HG02588 (cell line): ENCODE results near the gene SPOCK3.

ENCODE experiments used
- ATAC-seq: cut with Tn5 transposase; IDR thresholded peaks from one replicate; pipeline ENCODE4 v1.9.1; 2021; ENCODE audit warnings: mild to moderate bottlenecking, moderate library complexity; ENCODE audit not compliant: unreplicated experiment

The SPOCK3 gene

GRCh38 chr4:167041524-167041923 lies 192.8 kb downstream of the SPOCK3 start:
- no peak for ATAC-seq

GRCh38 chr4:167035390-167035789 lies 198.9 kb downstream of the SPOCK3 start:
- ATAC-seq: no peak

- ATAC-seq: no peak
Observed at GRCh38 chr4:167034983-167035382, 199.3 kb downstream of the SPOCK3 start.

GRCh38 chr4:167032871-167033270 lies 201.4 kb downstream of the SPOCK3 start:
- no peak for ATAC-seq

- no peak for ATAC-seq
Observed at GRCh38 chr4:167031534-167032156, 202.6 kb downstream of the SPOCK3 start.

GRCh38 chr4:167028976-167029375 lies 205.3 kb downstream of the SPOCK3 start:
- no peak for ATAC-seq

GRCh38 chr4:167025670-167026069 lies 208.6 kb downstream of the SPOCK3 start:
- no peak for ATAC-seq

- no peak for ATAC-seq
Observed at GRCh38 chr4:167023364-167023925, 210.8 kb downstream of the SPOCK3 start.

- no peak for ATAC-seq
Observed at GRCh38 chr4:167021545-167022155, 212.6 kb downstream of the SPOCK3 start.

GRCh38 chr4:167020410-167020809 lies 213.9 kb downstream of the SPOCK3 start:
- ATAC-seq: no peak

- no peak for ATAC-seq
Observed at GRCh38 chr4:167014944-167015343, 219.3 kb downstream of the SPOCK3 start.

GRCh38 chr4:167003326-167003725 lies 231.0 kb downstream of the SPOCK3 start:
- no peak for ATAC-seq

- no peak for ATAC-seq
Observed at GRCh38 chr4:167000141-167000852, 234.0 kb downstream of the SPOCK3 start.

GRCh38 chr4:166996216-166996615 lies 238.1 kb downstream of the SPOCK3 start:
- ATAC-seq: no peak

GRCh38 chr4:166994686-166995085 lies 239.6 kb downstream of the SPOCK3 start:
- ATAC-seq: no peak

- no peak for ATAC-seq
Observed at GRCh38 chr4:166991006-166991561, 243.2 kb downstream of the SPOCK3 start.

- no peak for ATAC-seq
Observed at GRCh38 chr4:166989886-166990285, 244.4 kb downstream of the SPOCK3 start.

GRCh38 chr4:166987026-166987425 lies 247.3 kb downstream of the SPOCK3 start:
- no peak for ATAC-seq

- ATAC-seq: no peak
Observed at GRCh38 chr4:166981847-166982246, 252.4 kb downstream of the SPOCK3 start.

- ATAC-seq: no peak
Observed at GRCh38 chr4:166980419-166980818, 253.9 kb downstream of the SPOCK3 start.

- no peak for ATAC-seq
Observed at GRCh38 chr4:166977596-166977995, 256.7 kb downstream of the SPOCK3 start.

GRCh38 chr4:166972071-166972470 lies 262.2 kb downstream of the SPOCK3 start:
- no peak for ATAC-seq
